WERI-Rb-1 (cell line): ENCODE measurements around the gene B4GALNT3.

Experiments used
- DNase-seq: peaks from one replicate; pipeline ENCODE4 v3.0.0-alpha.2; 2020
- H3K27ac ChIP-seq: fragments of 250-450 bp; sonication (Bioruptor Pico); 2 replicates; pipeline ENCODE4 v1.5.1; 2020; ENCODE audit warnings: mild to moderate bottlenecking, moderate library complexity
- H3K27me3 ChIP-seq: fragments of 250-450 bp; sonication (Bioruptor Pico); 2 replicates; pipeline ENCODE4 v1.5.1; 2021; ENCODE audit warnings: mild to moderate bottlenecking, low read depth, moderate library complexity; ENCODE audit not compliant: insufficient read depth, severe bottlenecking
- H3K36me3 ChIP-seq: fragments of 250-450 bp; sonication (Bioruptor Pico); 2 replicates; pipeline ENCODE4 v1.5.1; 2020; ENCODE audit warnings: mild to moderate bottlenecking, moderate library complexity
- H3K4me3 ChIP-seq: 2 replicates; pipeline ENCODE4 v1.5.1; 2011; ENCODE audit warnings: low read depth, mild to moderate bottlenecking, control low read depth, low read length
- H3K9me3 ChIP-seq: fragments of 250-450 bp; sonication (Bioruptor Pico); 2 replicates; pipeline ENCODE4 v1.5.1; 2021; ENCODE audit warnings: mild to moderate bottlenecking, moderate library complexity; ENCODE audit not compliant: severe bottlenecking
- TF ChIP-seq, protein P1 (sequence below): IDR thresholded peaks from 2 replicates; pipeline ENCODE4 v1.5.1; 2011; ENCODE audit warnings: low read depth, mild to moderate bottlenecking, control low read depth, inconsistent platforms, low read length

The B4GALNT3 gene

DNA sequence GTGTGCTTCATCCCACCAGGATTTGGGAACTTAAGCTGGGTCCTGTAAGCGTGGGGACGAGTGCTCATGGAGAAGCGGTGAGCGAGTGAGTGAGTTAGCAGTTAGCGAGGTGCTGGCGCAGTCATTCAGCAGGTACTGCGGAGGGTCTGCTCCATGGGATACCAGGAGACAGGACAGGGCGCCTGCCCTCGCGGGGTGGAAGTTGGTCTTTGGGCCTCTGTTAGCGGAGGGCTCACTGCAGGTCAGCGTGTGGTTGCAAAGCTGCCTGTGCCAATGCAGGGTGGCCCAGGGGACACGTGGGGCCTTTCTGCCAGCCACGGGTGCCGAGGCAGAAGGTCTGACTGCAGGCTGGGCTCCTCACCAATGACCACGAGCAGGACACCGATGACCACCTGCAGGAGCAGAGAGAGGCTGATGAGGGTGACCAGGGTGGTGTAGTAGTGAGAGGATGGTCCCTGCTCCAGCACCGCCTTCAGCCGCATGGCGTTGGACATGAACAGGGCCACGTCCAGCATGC, 105.9 kb downstream of the B4GALNT3 start:
- H3K4me3 ChIP-seq = no peak overlapping the region

DNA sequence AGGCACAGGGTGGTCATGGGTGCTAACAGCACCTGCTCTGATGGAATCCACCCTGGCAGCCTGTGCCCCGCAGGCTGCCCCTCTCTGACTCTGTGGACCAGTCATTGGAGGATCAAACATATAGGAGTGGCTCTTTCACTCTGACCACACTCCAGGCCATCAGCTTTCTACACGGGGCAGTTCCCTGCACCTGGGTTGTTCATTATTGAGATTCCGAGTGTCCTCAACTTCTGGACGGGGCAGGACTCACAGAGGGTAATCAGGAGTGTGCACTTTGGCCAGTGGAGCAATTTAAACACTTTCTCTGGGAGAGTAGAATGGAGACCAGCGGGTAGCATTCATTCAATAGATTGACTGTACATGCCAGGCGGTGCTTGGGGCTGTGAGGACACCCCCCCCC, 108.7 kb downstream of the B4GALNT3 start:
- TF ChIP-seq, protein P1, sequence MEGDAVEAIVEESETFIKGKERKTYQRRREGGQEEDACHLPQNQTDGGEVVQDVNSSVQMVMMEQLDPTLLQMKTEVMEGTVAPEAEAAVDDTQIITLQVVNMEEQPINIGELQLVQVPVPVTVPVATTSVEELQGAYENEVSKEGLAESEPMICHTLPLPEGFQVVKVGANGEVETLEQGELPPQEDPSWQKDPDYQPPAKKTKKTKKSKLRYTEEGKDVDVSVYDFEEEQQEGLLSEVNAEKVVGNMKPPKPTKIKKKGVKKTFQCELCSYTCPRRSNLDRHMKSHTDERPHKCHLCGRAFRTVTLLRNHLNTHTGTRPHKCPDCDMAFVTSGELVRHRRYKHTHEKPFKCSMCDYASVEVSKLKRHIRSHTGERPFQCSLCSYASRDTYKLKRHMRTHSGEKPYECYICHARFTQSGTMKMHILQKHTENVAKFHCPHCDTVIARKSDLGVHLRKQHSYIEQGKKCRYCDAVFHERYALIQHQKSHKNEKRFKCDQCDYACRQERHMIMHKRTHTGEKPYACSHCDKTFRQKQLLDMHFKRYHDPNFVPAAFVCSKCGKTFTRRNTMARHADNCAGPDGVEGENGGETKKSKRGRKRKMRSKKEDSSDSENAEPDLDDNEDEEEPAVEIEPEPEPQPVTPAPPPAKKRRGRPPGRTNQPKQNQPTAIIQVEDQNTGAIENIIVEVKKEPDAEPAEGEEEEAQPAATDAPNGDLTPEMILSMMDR = no peak
- no peaks in the 10 kb centered on the region for H3K27me3 ChIP-seq

More for the DNA sequence above, 105.9 kb downstream of the B4GALNT3 start:
- Histone ChIP-seq H3K36me3 (no peaks in the 10 kb centered on the region), H3K27me3 (no peaks in the 10 kb centered on the region), H3K27ac (no peak overlapping the region), H3K9me3 (no peaks in the 10 kb centered on the region)
- DNase-seq = no peak
- TF ChIP-seq, protein P1 = no peak

GRCh38 chr12:569091-569676, 109.4 kb downstream of the B4GALNT3 start:
- Histone ChIP-seq H3K4me3 (peak overlapping the region; percentile 72), H3K27ac (no peak overlapping the region), H3K9me3 (no peaks in the 10 kb centered on the region), H3K36me3 (no peaks in the 10 kb centered on the region), H3K27me3 (no peaks in the 10 kb centered on the region)
- DNase-seq = no peak
- TF ChIP-seq, protein P1 = no peak

More for the DNA sequence above, 108.7 kb downstream of the B4GALNT3 start:
- no peak overlapping the region for H3K4me3 ChIP-seq
- DNase-seq = no peak
- H3K9me3 ChIP-seq = no peaks in the 10 kb centered on the region
- H3K36me3 ChIP-seq = no peaks in the 10 kb centered on the region
- no peak overlapping the region for H3K27ac ChIP-seq

- TF ChIP-seq, protein P1 = peak; percentile 86
- peak overlapping the region; percentile 72 for H3K4me3 ChIP-seq
- H3K36me3 ChIP-seq = no peaks in the 10 kb centered on the region
- H3K27ac ChIP-seq = no peak overlapping the region
- H3K27me3 ChIP-seq = no peaks in the 10 kb centered on the region
- DNase-seq = peak; percentile 84
- H3K9me3 ChIP-seq = no peaks in the 10 kb centered on the region
Measured at GRCh38 chr12:569803-570434, 110.2 kb downstream of the B4GALNT3 start.

GRCh38 chr12:570435-570920, 110.7 kb downstream of the B4GALNT3 start:
- no peak for DNase-seq
- TF ChIP-seq, protein P1 = no peak
- peak overlapping the region; percentile 72 for H3K4me3 ChIP-seq
- H3K9me3 ChIP-seq = no peaks in the 10 kb centered on the region
- no peak overlapping the region for H3K27ac ChIP-seq
- no peaks in the 10 kb centered on the region for H3K36me3 ChIP-seq
- no peaks in the 10 kb centered on the region for H3K27me3 ChIP-seq
